HepG2 (cell line): ENCODE data around the gene RPS10. TPM values are rescaled to one million over a fixed set of nuclear protein-coding genes. Genes with fewer than 3 reads are reported as not detected.

ENCODE experiments used
- ARID4A ChIP-seq: sonication (generic); formaldehyde crosslinking; IDR thresholded peaks from 2 replicates; pipeline ENCODE4 v1.5.0; 2020; ENCODE audit warnings: mild to moderate bottlenecking, missing genetic modification reagents, borderline replicate concordance
- ATF7 ChIP-seq, 2 experiments: fragments of 450-650 bp in 1 of 2; sonication (generic) in 1 of 2; formaldehyde crosslinking in 1 of 2; IDR thresholded peaks; 2 replicates each; pipeline versions ENCODE4 v1.4.0 to v1.6.1; 2016 to 2020; ENCODE audit warnings: antibody characterized with exemption in 1 of 2, mild to moderate bottlenecking in 1 of 2, missing genetic modification reagents in 1 of 2
- CHD2 ChIP-seq: IDR thresholded peaks from 2 replicates; pipeline ENCODE4 v1.6.1; 2011; ENCODE audit warnings: low read depth, low read length, improper control_type of control experiment
- CREB3 ChIP-seq: sonication (generic); formaldehyde crosslinking; IDR thresholded peaks from 2 replicates; pipeline ENCODE4 v1.5.0; 2020; ENCODE audit warnings: missing genetic modification reagents
- CREM ChIP-seq, 2 experiments: sonication (generic) in 1 of 2; formaldehyde crosslinking in 1 of 2; IDR thresholded peaks; 2 replicates each; pipeline versions ENCODE4 v1.4.0 to v1.6.1; 2016 to 2020; ENCODE audit warnings: antibody characterized with exemption in 1 of 2, mild to moderate bottlenecking in 1 of 2, missing genetic modification reagents in 1 of 2
- HOXA7 ChIP-seq: sonication (generic); formaldehyde crosslinking; IDR thresholded peaks from 2 replicates; pipeline ENCODE4 v1.8.1; 2022; ENCODE audit warnings: mild to moderate bottlenecking, missing genetic modification reagents, moderate library complexity
- IRF1 ChIP-seq: sonication (generic); formaldehyde crosslinking; IDR thresholded peaks from 2 replicates; pipeline ENCODE4 v1.4.0; 2020; ENCODE audit warnings: low read depth, mild to moderate bottlenecking, missing genetic modification reagents
- KLF16 ChIP-seq, 2 experiments: sonication (generic) in 1 of 2; formaldehyde crosslinking in 1 of 2; IDR thresholded peaks; 2 replicates each; pipeline versions ENCODE4 v1.6.1 to v1.8.0; 2016 to 2023; ENCODE audit warnings: missing genetic modification reagents in 2 of 2, missing compliant biosample characterization in 1 of 2
- MXI1 ChIP-seq: IDR thresholded peaks from 3 replicates; pipeline ENCODE4 v1.6.1; 2012; ENCODE audit warnings: low read depth, low read length, inconsistent platforms, borderline replicate concordance
- RNF2 ChIP-seq: fragments of 450-650 bp; conservative IDR thresholded peaks from 2 replicates; pipeline ENCODE4 v1.6.1; 2016; ENCODE audit warnings: low read depth
- RORA ChIP-seq: sonication (generic); formaldehyde crosslinking; IDR thresholded peaks from 2 replicates; pipeline ENCODE4 v1.5.0; 2020; ENCODE audit warnings: mild to moderate bottlenecking, missing genetic modification reagents, moderate library complexity
- SOX13 ChIP-seq, 3 experiments: fragments of 450-650 bp in 1 of 3; sonication (generic) in 1 of 3; formaldehyde crosslinking in 1 of 3; IDR thresholded peaks in 2 of 3; conservative IDR thresholded peaks in 1 of 3; 2 replicates each; pipeline versions ENCODE4 v1.5.0 to v1.6.1; 2016 to 2020; ENCODE audit warnings: antibody characterized with exemption in 1 of 3, mild to moderate bottlenecking in 1 of 3, missing compliant biosample characterization in 1 of 3, missing genetic modification reagents in 1 of 3, moderate library complexity in 1 of 3
- SRY ChIP-seq: sonication (generic); formaldehyde crosslinking; IDR thresholded peaks from 2 replicates; pipeline ENCODE4 v1.8.0; 2022; ENCODE audit warnings: mild to moderate bottlenecking, missing genetic modification reagents
- TAF15 ChIP-seq: fragments of 200-400 bp; formaldehyde crosslinking; IDR thresholded peaks from one replicate; pipeline ENCODE4 v1.6.1; 2018; ENCODE audit warnings: mild to moderate bottlenecking, low read depth, low read length; ENCODE audit not compliant: poor library complexity, severe bottlenecking
- ZNF615 ChIP-seq: sonication (generic); formaldehyde crosslinking; IDR thresholded peaks from 2 replicates; pipeline ENCODE4 v1.5.0; 2020; ENCODE audit warnings: mild to moderate bottlenecking, missing genetic modification reagents, borderline replicate concordance
- ZNF660 ChIP-seq: sonication (generic); formaldehyde crosslinking; IDR thresholded peaks from 2 replicates; pipeline ENCODE4 v1.5.1; 2020; ENCODE audit warnings: mild to moderate bottlenecking, low read depth, missing genetic modification reagents, borderline replicate concordance
- polyA plus RNA-seq, 8 experiments: library from polyadenylated mRNA; depleted of rRNA in 3 of 8; stranded (reverse) in 7 of 8; unstranded in 1 of 8; fragments of >200 nt; fragmentation: Illumina TruSeq in 4 of 8; extraction: Trizol in 4 of 8; gene quantifications; 2 replicates each; pipeline versions ENCODE4 v1.2.1 to v1.2.3, GENCODE V29; 2011 to 2016; ENCODE audit warnings: low read depth in 4 of 8, missing spikeins in 1 of 8, mixed read lengths in 1 of 8; ENCODE audit not compliant: insufficient read depth in 1 of 8
- total RNA-seq, 5 experiments: library from RNA; depleted of rRNA; stranded (reverse); fragments of >200 nt; fragmentation: Illumina TruSeq; extraction: Trizol; gene quantifications; 2 replicates each; pipeline ENCODE4 v1.2.3, GENCODE V29; 2016; ENCODE audit warnings: low read depth in 1 of 5
- TF ChIP-seq, protein P1 (sequence below): fragments of 450-650 bp; IDR thresholded peaks from 2 replicates; pipeline ENCODE4 v1.6.1; 2017
- TF ChIP-seq, protein P2 (sequence below): sonication (generic); formaldehyde crosslinking; IDR thresholded peaks from 2 replicates; pipeline ENCODE4 v1.5.0; 2020; ENCODE audit warnings: missing genetic modification reagents, mild to moderate bottlenecking, borderline replicate concordance

RPS10 gene
- total and polyA plus RNA-seq, 2 of the 13 experiments (the other 11 are each of a cell fraction or from before 2014, with no cell fraction given): 2,909 to 4,648 TPM

DNA sequence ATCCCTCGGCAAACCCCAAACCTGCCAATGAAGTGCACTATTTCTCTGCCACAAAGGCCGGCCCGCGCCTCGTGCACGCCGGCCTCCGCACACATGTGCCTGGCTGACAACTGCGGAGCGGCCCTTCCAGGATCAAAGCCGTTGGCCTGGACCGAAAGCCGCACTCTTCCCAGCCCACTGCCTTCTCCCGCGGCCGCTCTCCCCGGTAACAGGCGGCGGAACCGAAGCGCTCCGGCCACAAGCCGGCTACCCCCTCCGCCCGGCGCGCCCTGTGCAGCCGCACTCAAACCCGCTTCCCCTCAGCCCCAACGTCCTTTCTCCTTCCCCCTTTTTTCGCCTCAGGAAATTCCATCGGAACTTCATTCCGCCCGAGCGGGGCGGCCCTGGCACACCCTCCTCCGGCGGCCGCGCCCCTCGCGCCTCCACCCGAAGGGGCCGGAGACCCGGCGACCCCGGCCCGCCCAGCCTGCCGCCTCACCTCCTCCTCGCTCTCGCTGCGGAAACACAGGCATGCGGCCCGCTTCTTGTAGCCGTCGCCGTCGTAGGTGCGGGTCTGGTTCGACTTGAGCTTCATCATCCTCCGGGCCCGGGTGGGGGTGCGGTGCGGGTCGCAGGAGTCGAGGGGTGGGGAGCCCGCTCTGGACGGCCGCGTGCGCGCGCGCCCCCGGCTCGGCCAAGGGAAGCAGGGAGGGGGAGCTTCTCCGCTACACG, 33.9 kb downstream of the RPS10 start (continued):
- TF ChIP-seq, protein P1, sequence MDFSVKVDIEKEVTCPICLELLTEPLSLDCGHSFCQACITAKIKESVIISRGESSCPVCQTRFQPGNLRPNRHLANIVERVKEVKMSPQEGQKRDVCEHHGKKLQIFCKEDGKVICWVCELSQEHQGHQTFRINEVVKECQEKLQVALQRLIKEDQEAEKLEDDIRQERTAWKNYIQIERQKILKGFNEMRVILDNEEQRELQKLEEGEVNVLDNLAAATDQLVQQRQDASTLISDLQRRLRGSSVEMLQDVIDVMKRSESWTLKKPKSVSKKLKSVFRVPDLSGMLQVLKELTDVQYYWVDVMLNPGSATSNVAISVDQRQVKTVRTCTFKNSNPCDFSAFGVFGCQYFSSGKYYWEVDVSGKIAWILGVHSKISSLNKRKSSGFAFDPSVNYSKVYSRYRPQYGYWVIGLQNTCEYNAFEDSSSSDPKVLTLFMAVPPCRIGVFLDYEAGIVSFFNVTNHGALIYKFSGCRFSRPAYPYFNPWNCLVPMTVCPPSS: no peak
- TF ChIP-seq ZNF615: no peak
- TF ChIP-seq CHD2: no peak
- TF ChIP-seq ATF7 (IDR thresholded peaks at IDR 0.05): no peak
- no peak for TF ChIP-seq ATF7 (CRISPR knock-in tag; IDR thresholded peaks at IDR 0.05)
- TF ChIP-seq MXI1: peak; percentile 60; the same call in 1 of the 3 replicates
- peak; percentile 94 for TF ChIP-seq RNF2
- TF ChIP-seq ARID4A (CRISPR knock-in tag): peak; percentile 71
- no peak for TF ChIP-seq TAF15
- no peak for TF ChIP-seq SOX13 (IDR thresholded peaks at IDR 0.05)
- TF ChIP-seq SOX13 (CRISPR knock-in tag; conservative IDR thresholded peaks at IDR 0.05 in 1 of 2, IDR thresholded peaks at IDR 0.05 in 1 of 2): peak in 1 of 2 experiments; percentile 26; a peak in 1 of 4 replicates
- TF ChIP-seq, protein P2, sequence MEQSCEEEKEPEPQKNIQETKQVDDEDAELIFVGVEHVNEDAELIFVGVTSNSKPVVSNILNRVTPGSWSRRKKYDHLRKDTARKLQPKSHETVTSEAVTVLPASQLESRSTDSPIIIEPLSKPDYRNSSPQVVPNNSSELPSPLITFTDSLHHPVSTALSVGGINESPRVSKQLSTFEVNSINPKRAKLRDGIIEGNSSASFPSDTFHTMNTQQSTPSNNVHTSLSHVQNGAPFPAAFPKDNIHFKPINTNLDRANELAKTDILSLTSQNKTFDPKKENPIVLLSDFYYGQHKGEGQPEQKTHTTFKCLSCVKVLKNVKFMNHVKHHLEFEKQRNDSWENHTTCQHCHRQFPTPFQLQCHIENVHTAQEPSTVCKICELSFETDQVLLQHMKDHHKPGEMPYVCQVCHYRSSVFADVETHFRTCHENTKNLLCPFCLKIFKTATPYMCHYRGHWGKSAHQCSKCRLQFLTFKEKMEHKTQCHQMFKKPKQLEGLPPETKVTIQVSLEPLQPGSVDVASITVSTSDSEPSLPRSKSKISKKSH (CRISPR knock-in tag): peak; percentile 62; the same call in 1 of the 2 replicates
- TF ChIP-seq CREM (IDR thresholded peaks at IDR 0.05): no peak
- no peak for TF ChIP-seq CREM (CRISPR knock-in tag; IDR thresholded peaks at IDR 0.05)
- no peak; the same call in 1 of the 2 replicates for TF ChIP-seq IRF1 (CRISPR knock-in tag)
- no peak for TF ChIP-seq RORA
- TF ChIP-seq SRY (CRISPR knock-in tag): no peak; the same call in 1 of the 2 replicates
- TF ChIP-seq HOXA7 (CRISPR knock-in tag): no peak
- peak in 1 of 2 experiments; percentile 56; a peak in 2 of 4 replicates for TF ChIP-seq KLF16 (CRISPR knock-in tag; IDR thresholded peaks at IDR 0.05)
- no peak for TF ChIP-seq ZNF660
- no peak for TF ChIP-seq CREB3 (CRISPR knock-in tag)
